HG03521 (cell line): ENCODE data around the gene FLOT2.
"Not testable (repeated sequence)": the region's sequence is repeated elsewhere in the genome, so short reads cannot be mapped to it uniquely, and the experiment has no call there.

Source experiments
- ATAC-seq: cut with Tn5 transposase; IDR thresholded peaks from one replicate; pipeline ENCODE4 v1.9.1; 2021; ENCODE audit warnings: mild to moderate bottlenecking, moderate library complexity; ENCODE audit not compliant: unreplicated experiment

The FLOT2 gene

GRCh38 chr17:28877150-28877711 is 20.3 kb downstream of the FLOT2 start:
- ATAC-seq = not testable (repeated sequence)

- no peak for ATAC-seq
Observed at GRCh38 chr17:28875848-28876550, 21.5 kb downstream of the FLOT2 start.

- ATAC-seq = no peak
Observed at GRCh38 chr17:28874750-28875149, 22.8 kb downstream of the FLOT2 start.

GRCh38 chr17:28873839-28874238 is 23.7 kb downstream of the FLOT2 start:
- ATAC-seq = no peak

DNA sequence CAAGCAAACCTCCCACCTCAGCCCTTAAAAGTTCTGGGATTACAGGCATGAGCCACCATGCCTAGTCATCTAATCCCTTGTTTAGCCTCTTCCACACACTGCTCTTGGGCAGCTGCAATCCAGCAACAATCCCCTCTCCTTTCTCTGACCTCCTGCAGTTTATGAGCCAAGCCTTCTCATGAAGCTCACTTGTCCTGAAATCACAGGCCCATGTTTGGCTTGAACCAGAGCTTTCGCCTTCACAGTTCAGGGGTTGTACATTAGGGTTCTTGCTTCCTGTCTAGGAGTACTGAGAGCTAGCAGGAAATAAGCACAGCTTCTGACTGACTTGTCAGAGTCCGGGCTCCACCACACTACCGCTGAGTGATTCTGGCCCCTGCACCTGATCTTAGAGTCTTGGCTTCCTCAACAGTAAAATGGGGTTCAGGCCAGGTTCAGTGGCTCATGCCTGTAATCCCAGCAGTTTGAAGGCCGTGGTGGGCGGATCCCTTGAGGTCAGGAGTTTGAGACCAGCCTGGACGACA is 26.4 kb downstream of the FLOT2 start:
- ATAC-seq = no peak

GRCh38 chr17:28867276-28867675 is 30.3 kb downstream of the FLOT2 start:
- no peak for ATAC-seq

DNA sequence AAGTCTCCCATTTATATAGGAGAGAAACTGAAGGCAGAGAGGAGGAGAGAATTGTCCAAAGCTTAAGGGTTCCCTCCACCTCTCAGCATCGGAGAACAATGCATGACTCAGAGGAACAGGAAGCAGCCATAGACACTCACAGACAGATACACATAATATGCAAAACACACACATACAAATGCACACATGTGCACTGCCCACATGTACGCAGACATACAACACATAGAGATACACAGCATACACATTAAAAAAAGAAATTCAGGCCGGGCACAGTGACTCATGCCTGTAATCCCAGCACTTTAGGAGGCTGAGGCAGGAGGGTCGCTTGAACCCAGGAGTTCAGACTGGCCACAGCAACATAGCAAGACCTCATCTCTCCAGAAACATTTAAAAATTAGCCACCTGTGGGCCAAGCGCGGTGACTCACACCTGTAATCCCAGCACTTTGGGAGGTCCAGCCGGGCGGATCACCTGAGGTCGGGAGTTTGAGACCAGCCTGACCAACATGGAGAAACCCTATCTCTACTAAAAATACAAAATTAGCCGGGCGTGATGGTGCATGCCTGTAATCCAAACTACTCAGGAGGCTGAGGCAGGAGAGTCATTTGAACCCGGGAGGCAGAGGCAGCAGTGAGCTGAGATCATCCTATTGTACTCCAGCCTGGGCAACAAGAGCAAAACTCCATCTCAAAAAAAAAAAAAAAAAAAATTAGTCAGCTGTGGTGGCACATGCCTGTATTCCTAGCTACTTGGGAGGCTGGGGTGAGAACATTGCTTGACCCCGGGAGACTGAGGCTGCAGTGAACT is 31.4 kb downstream of the FLOT2 start:
- ATAC-seq = no peak

- no peak for ATAC-seq
Observed at GRCh38 chr17:28864991-28865849, 32.3 kb downstream of the FLOT2 start.

DNA sequence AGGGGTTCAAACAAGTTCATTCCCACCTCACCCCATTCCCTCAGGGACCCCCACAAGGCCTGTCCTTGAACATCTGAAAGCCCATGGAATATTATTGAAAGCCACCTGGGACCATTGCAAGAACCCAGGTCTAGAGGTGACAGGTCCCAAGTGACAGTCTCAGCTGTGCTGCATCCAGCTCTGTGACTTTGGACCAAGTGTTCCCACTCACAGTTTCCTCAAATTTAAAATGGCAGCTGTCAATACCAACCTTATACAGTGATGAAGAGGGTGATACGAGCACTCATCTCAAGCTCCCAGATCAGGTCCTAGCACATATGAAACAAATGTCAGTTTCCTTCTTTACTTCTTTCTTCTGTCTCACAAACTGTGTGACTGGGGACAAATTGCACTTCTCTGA is 33.6 kb downstream of the FLOT2 start:
- no peak for ATAC-seq

DNA sequence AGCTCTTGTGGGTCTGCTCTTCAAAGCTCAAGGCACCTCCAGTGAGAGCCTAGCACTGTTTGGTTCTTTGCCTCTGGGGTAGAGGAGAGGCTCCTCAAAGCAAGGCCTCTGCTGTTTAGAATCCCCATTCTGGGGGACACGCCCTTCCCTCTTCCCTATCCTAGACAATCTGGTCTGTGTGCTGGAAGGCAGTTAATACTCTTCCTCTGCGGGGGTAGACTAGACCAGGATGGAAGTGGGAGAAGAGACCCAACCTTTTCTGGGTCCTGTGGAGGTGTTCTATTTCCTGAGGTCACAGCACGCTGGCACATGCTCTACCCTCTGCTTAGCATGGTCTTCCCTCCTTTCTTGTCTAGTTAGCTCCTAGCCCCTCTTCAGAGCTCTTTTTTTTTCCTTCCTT is 35.0 kb downstream of the FLOT2 start:
- ATAC-seq = no peak

DNA sequence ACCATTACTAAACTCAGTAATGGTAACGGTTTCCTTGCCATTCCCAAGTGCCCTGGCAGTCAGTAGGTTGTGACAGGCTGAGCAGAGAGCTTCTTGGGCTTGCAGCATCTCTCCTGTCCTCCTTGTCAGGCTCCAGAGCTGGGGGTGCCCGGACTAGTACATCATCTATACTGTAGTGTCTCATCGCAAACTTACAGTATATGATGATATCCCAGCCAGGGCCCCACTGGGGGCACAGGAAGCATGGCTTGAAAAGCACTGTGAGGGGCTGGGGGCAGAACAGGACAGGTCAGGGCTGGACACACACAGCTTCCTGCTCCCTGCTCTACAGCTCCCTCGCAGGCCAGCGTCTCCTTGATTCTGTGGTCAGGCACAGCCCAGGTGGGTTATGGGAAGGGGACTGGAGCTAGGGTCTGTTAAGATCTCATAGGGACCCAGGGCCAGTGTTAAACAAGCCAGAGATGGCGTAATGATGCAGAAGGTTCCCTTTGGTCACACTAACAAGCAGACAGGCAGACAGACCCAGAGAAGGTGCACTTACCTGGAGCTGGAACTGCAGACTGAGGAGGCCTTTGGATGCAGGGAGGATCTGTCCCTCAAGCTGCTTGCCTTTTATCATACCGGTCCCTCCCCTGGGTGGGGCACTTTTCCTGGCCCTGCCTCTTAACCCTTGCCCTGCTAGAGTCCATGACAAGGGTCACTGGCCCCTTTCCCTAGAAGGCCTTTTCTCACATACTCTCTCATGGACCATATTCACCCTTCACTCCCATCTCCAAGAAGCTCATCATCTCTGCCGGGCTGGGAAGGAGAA is 35.9 kb downstream of the FLOT2 start:
- no peak for ATAC-seq

- ATAC-seq = no peak
Observed at GRCh38 chr17:28860363-28860808, 37.1 kb downstream of the FLOT2 start.

- no peak for ATAC-seq
Observed at GRCh38 chr17:28858801-28859355, 38.7 kb downstream of the FLOT2 start.

DNA sequence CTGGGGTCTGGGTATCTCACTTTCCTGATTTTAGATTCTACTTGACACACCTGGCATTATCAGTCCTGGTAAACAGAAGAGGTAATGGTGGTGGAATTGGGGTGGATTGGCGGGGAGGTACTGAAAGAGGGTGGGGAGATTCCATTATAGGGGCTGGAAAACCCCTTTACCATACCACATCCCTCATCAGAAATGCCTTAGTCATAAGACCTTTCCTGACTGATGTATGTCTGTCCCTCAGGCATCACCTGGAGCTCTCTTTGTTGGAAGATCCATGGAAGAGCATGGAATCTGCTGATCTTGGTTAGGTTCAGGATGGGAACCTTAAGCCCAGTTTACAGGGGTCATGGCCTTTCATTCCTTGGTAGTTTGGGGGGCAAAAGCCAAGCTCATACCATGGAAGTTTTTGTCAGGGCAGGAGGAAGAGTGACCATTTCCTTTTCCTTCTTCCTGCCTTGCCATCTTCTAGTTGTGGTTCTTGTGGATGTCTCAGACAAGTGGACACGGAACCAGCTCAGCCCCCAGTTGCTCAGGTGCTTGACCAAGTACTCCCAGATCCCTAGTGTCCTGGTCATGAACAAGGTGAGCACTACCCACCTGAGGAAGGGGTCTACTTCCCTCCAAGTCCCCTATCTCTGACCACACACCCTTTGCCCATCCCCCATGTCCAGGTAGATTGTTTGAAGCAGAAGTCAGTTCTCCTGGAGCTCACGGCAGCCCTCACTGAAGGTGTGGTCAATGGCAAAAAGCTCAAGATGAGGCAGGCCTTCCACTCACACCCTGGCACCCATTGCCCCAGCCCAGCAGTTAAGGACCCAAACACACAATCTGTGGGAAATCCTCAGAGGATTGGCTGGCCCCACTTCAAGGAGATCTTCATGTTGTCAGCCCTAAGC is 39.4 kb downstream of the FLOT2 start:
- ATAC-seq = no peak

DNA sequence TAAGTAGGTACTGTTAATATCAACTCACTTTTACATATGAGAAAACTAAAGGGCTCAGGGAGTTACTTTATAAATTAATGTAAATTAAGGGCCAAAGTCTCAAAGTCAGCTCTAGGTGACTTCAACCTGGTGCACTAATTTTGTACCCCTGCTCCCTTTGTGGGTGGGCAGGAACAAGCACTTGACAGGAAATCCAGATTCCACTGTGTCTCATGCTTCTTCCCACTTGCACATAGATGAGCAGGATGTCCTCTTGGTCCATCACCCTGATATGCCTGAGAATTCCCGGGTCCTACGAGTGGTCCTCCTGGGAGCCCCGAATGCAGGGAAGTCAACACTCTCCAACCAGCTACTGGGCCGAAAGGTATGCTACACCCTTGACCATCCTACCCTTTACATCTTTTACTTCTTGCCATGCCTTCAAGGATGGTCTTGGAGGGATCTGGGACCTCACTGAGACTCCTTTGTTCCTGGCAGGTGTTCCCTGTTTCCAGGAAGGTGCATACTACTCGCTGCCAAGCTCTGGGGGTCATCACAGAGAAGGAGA is 41.4 kb downstream of the FLOT2 start:
- ATAC-seq = no peak

DNA sequence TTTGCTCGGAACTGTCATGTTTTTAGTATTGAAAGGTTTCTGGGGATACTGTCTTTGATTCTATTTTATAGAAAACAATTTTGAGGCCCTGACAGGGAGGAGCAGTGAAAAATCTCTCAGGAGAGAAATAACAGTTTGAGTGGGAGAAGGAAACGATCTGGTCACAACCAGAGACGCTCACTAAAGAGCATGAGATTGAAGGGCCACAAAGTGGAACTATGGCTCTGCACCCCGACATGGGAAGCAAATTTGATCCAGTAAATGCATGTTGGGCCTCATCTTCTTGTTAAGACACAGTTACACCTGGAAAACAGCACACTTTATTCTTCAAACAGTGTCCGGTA is 42.2 kb downstream of the FLOT2 start:
- ATAC-seq = no peak

- peak; percentile 89 for ATAC-seq
Observed at GRCh38 chr17:28854457-28855335, 42.8 kb downstream of the FLOT2 start, which contains the start of gene ERAL1. ERAL1 (plus strand) TSS chr17:28855016; CDS start chr17:28855035, 19 bp downstream.
